Stimulated activated naive B cell treated with anti-CD40 and anti-IgM and Interleukin-4, amounts not matched to agents 10 μg/mL and 1 μg/mL and 100 μg/mL, for 72 hours (primary cell): ENCODE data around the gene ZNF35.
A peak's percentile ranks its signal among the peaks of the same experiment; 100 is the strongest.
"Not testable (repeated sequence)": the region's sequence is repeated elsewhere in the genome, so short reads cannot be mapped to it uniquely, and the experiment has no call there.

ENCODE experiments used
- ATAC-seq, 2 donors: fragments of 150-1000 bp; cut with Tn5 transposase; replicated peaks; 2 replicates each; pipeline ENCODE4 v1.10.0; 2021; ENCODE audit warnings: moderate library complexity in 1 of 2
- DNase-seq: peaks from one replicate; pipeline ENCODE4 v3.0.0; 2021
- H3K27ac Mint-ChIP-seq: one replicate; pipeline ENCODE4 v1.8.0; 2022; ENCODE audit warnings: mild to moderate bottlenecking, mixed read lengths
- H3K27me3 Mint-ChIP-seq, 2 donors: one replicate each; pipeline ENCODE4 v1.8.0; 2022; ENCODE audit warnings: mixed read lengths in 2 of 2
- H3K36me3 Mint-ChIP-seq, 2 donors: one replicate each; pipeline ENCODE4 v1.8.0; 2022; ENCODE audit warnings: mixed read lengths in 2 of 2, mild to moderate bottlenecking in 1 of 2
- H3K4me1 Mint-ChIP-seq, 2 donors: one replicate each; pipeline ENCODE4 v1.8.0; 2022; ENCODE audit warnings: mixed read lengths in 2 of 2, mild to moderate bottlenecking in 1 of 2
- H3K4me3 Mint-ChIP-seq, 2 donors: one replicate each; pipeline ENCODE4 v1.8.0; 2022; ENCODE audit warnings: mild to moderate bottlenecking in 2 of 2, mixed read lengths in 2 of 2, moderate library complexity in 1 of 2
- H3K9me3 Mint-ChIP-seq, 2 donors: one replicate each; pipeline ENCODE4 v1.8.0; 2022; ENCODE audit warnings: mixed read lengths in 2 of 2, mild to moderate bottlenecking in 1 of 2

Gene ZNF35

GRCh38 chr3:44665173-44665572 lies 16.6 kb downstream of the ZNF35 start:
- DNase-seq (no peak), ATAC-seq (no peak)
- H3K27ac Mint-ChIP-seq: no peak overlapping the region
- H3K4me1 Mint-ChIP-seq: no peaks in the 10 kb centered on the region
- peaks cover 31 to 72% of the 10 kb centered on the region in 2 donors for H3K36me3 Mint-ChIP-seq
- H3K27me3 Mint-ChIP-seq: no peaks in the 10 kb centered on the region
- peaks cover 11 to 13% of the 10 kb centered on the region in 2 donors for H3K9me3 Mint-ChIP-seq
- no peak overlapping the region for H3K4me3 Mint-ChIP-seq

GRCh38 chr3:44666346-44666745 lies 17.8 kb downstream of the ZNF35 start:
- no peak for ATAC-seq
- H3K4me3 Mint-ChIP-seq: no peak overlapping the region
- no peak for DNase-seq
- H3K4me1 Mint-ChIP-seq: no peaks in the 10 kb centered on the region
- peaks cover 9 to 11% of the 10 kb centered on the region in 2 donors for H3K9me3 Mint-ChIP-seq
- no peak overlapping the region for H3K27ac Mint-ChIP-seq
- peaks cover 25 to 61% of the 10 kb centered on the region in 2 donors for H3K36me3 Mint-ChIP-seq
- H3K27me3 Mint-ChIP-seq: no peaks in the 10 kb centered on the region

- H3K27me3 Mint-ChIP-seq: no peaks in the 10 kb centered on the region
- no peak overlapping the region for H3K4me3 Mint-ChIP-seq
- peaks cover 14 to 56% of the 10 kb centered on the region in 2 donors for H3K36me3 Mint-ChIP-seq
- no peaks in the 10 kb centered on the region for H3K4me1 Mint-ChIP-seq
- no peak overlapping the region for H3K27ac Mint-ChIP-seq
- ATAC-seq (no peak), DNase-seq (no peak)
- peaks cover 15 to 16% of the 10 kb centered on the region in 2 donors for H3K9me3 Mint-ChIP-seq
Observed at GRCh38 chr3:44669760-44670159, 21.2 kb downstream of the ZNF35 start.

GRCh38 chr3:44673466-44673865 lies 24.9 kb downstream of the ZNF35 start:
- H3K27me3 Mint-ChIP-seq, H3K4me1 Mint-ChIP-seq, H3K27ac Mint-ChIP-seq, H3K9me3 Mint-ChIP-seq, ATAC-seq, H3K4me3 Mint-ChIP-seq, DNase-seq: not testable (repeated sequence)
- H3K36me3 Mint-ChIP-seq: peaks cover 7 to 36% of the 10 kb centered on the region in 2 donors

- no peaks in the 10 kb centered on the region for H3K27me3 Mint-ChIP-seq
- DNase-seq (no peak), ATAC-seq (no peak)
- H3K27ac Mint-ChIP-seq: no peak overlapping the region
- H3K9me3 Mint-ChIP-seq: peaks cover 8 to 9% of the 10 kb centered on the region in 2 donors
- no peaks in the 10 kb centered on the region for H3K4me1 Mint-ChIP-seq
- H3K36me3 Mint-ChIP-seq: peaks cover 7 to 36% of the 10 kb centered on the region in 2 donors
- no peak overlapping the region for H3K4me3 Mint-ChIP-seq
Observed at GRCh38 chr3:44674211-44674610, 25.7 kb downstream of the ZNF35 start.

- H3K27ac Mint-ChIP-seq: no peak overlapping the region
- H3K36me3 Mint-ChIP-seq: peaks cover 22 to 39% of the 10 kb centered on the region in 2 donors
- no peak overlapping the region for H3K4me3 Mint-ChIP-seq
- H3K27me3 Mint-ChIP-seq: no peaks in the 10 kb centered on the region
- ATAC-seq (no peak), DNase-seq (no peak)
- no peaks in the 10 kb centered on the region for H3K4me1 Mint-ChIP-seq
- H3K9me3 Mint-ChIP-seq: peaks cover 8 to 10% of the 10 kb centered on the region in 2 donors
Observed at GRCh38 chr3:44678480-44679116, 30.1 kb downstream of the ZNF35 start.

- ATAC-seq: no peak
- peaks cover 41 to 43% of the 10 kb centered on the region in 2 donors for H3K36me3 Mint-ChIP-seq
- H3K9me3 Mint-ChIP-seq: peaks cover 10% of the 10 kb centered on the region in 2 donors
- H3K4me3 Mint-ChIP-seq: no peak overlapping the region
- no peak for DNase-seq
- H3K27ac Mint-ChIP-seq: no peak overlapping the region
- no peaks in the 10 kb centered on the region for H3K27me3 Mint-ChIP-seq
- peaks cover 2 to 17% of the 10 kb centered on the region in 2 donors for H3K4me1 Mint-ChIP-seq
Observed at GRCh38 chr3:44680921-44681455, 32.5 kb downstream of the ZNF35 start.

- H3K36me3 Mint-ChIP-seq: peaks cover 38 to 44% of the 10 kb centered on the region in 2 donors
- ATAC-seq (no peak), DNase-seq (no peak)
- H3K27ac Mint-ChIP-seq: no peak overlapping the region
- H3K4me1 Mint-ChIP-seq: peaks cover 2 to 21% of the 10 kb centered on the region in 2 donors
- peaks cover 7% of the 10 kb centered on the region in 2 donors for H3K27me3 Mint-ChIP-seq
- H3K4me3 Mint-ChIP-seq: no peak overlapping the region
- H3K9me3 Mint-ChIP-seq: peaks cover 17 to 18% of the 10 kb centered on the region in 2 donors
Observed at GRCh38 chr3:44682182-44682896, 33.8 kb downstream of the ZNF35 start.

- Mint-ChIP-seq H3K9me3 (peaks cover 18 to 20% of the 10 kb centered on the region in 2 donors), H3K36me3 (peaks cover 38 to 44% of the 10 kb centered on the region in 2 donors), H3K27me3 (peaks cover 29 to 33% of the 10 kb centered on the region in 2 donors), H3K27ac (peak overlapping the region; percentile 43), H3K4me1 (peaks cover 2 to 21% of the 10 kb centered on the region in 2 donors), H3K4me3 (peak overlapping the region; percentile 86 to 91)
- ATAC-seq: peak; percentile 99
- peak; percentile 81 for DNase-seq
Observed at GRCh38 chr3:44685128-44685800, 36.7 kb downstream of the ZNF35 start.

- DNase-seq (no peak), ATAC-seq (no peak)
- H3K27me3 Mint-ChIP-seq: peaks cover 47 to 58% of the 10 kb centered on the region in 2 donors
- H3K4me3 Mint-ChIP-seq: no peak overlapping the region
- peaks cover 2 to 21% of the 10 kb centered on the region in 2 donors for H3K4me1 Mint-ChIP-seq
- H3K27ac Mint-ChIP-seq: no peak overlapping the region
- H3K9me3 Mint-ChIP-seq: peaks cover 23% of the 10 kb centered on the region in 2 donors
- peaks cover 23 to 28% of the 10 kb centered on the region in 2 donors for H3K36me3 Mint-ChIP-seq
Observed at GRCh38 chr3:44687898-44688297, 39.4 kb downstream of the ZNF35 start.
